GM12878 (cell line): ENCODE measurements around the gene ITPR2. TPM values are rescaled to one million over a fixed set of nuclear protein-coding genes. Genes with fewer than 3 reads are reported as not detected.

ENCODE experiments used
- ATAC-seq: fragments of 200-7000 bp; cut with Tn5 transposase; 3 replicates; pipeline ENCODE4 v1.9.1; 2020; ENCODE audit warnings: mild to moderate bottlenecking, moderate library complexity
- BruUV-seq: library from RNA; stranded (reverse); fragments of 400-500 nt; replicated peaks from 2 replicates; lab custom pipeline; 2021; lab: Mats Ljungman, UMichigan
- CTCF ChIA-PET: fragments of 300-600 bp; sonication (Branson Sonifier 250); formaldehyde crosslinking; extraction: SDS; loops from one replicate; lab custom pipeline; 2021; ENCODE audit warnings: inconsistent platforms; lab: Yijun Ruan, JAX
- POLR2A ChIA-PET: fragments of 350-600 bp; formaldehyde crosslinking; extraction: SDS; loops from one replicate; lab custom pipeline; 2021; ENCODE audit warnings: inconsistent platforms; lab: Charles Lee
- RAD21 ChIA-PET: fragments of 300-600 bp; sonication (Branson Sonifier 250); formaldehyde crosslinking; loops from one replicate; lab custom pipeline; 2023; ENCODE audit warnings: antibody characterized with exemption; ENCODE audit not compliant: unreplicated experiment; lab: Charles Lee
- SMC1A ChIA-PET: fragments of 300-600 bp; sonication (Branson Sonifier 250); formaldehyde crosslinking; loops from one replicate; lab custom pipeline; 2023; ENCODE audit not compliant: unreplicated experiment, uncharacterized antibody; lab: Charles Lee
- DNase-seq: peaks from one replicate; pipeline ENCODE4 v3.0.0-alpha.2; 2011; ENCODE audit warnings: low read depth, low spot score
- FAIRE-seq: peaks from 3 replicates; lab custom pipeline; 2011; peaks lifted over from hg19 to GRCh38; lab: Jason Lieb, UNC
- H2AFZ ChIP-seq: 2 replicates; pipeline ENCODE4 v1.6.0; 2011; ENCODE audit warnings: low read depth, low read length, control low read depth; ENCODE audit not compliant: control insufficient read depth
- H3K27ac ChIP-seq: 2 replicates; pipeline ENCODE4 v1.5.1; 2011; ENCODE audit warnings: control low read depth; ENCODE audit not compliant: control insufficient read depth, insufficient read depth
- H3K27me3 ChIP-seq, 2 experiments: replicated peaks in 1 of 2; 2 replicates each; pipeline versions ENCODE4 v1.6.0 to v1.6.1; 2011; ENCODE audit warnings: low read length in 1 of 2; ENCODE audit not compliant: control insufficient read depth in 2 of 2, insufficient read depth in 2 of 2
- H3K36me3 ChIP-seq, 2 experiments: 2 replicates each; pipeline ENCODE4 v1.5.1; 2011; ENCODE audit warnings: low read length in 1 of 2; ENCODE audit not compliant: control insufficient read depth in 2 of 2, insufficient read depth in 2 of 2
- H3K4me1 ChIP-seq: 2 replicates; pipeline ENCODE4 v1.6.1; 2011; ENCODE audit warnings: mild to moderate bottlenecking, low read length, moderate library complexity, mixed read lengths; ENCODE audit not compliant: control insufficient read depth, insufficient read depth
- H3K4me2 ChIP-seq: 2 replicates; pipeline ENCODE4 v1.6.0; 2011; ENCODE audit warnings: control low read depth; ENCODE audit not compliant: control insufficient read depth, insufficient read depth
- H3K4me3 ChIP-seq: fragments of 200-600 bp; sonication (generic); 2 replicates; pipeline ENCODE4 v1.5.1; 2016
- H3K79me2 ChIP-seq: 2 replicates; pipeline ENCODE4 v1.6.0; 2011; ENCODE audit warnings: low read length; ENCODE audit not compliant: control insufficient read depth, insufficient read depth
- H3K9ac ChIP-seq: 2 replicates; pipeline ENCODE4 v1.8.0; 2011; ENCODE audit warnings: low read length, control low read depth, mixed read lengths; ENCODE audit not compliant: control insufficient read depth, insufficient read depth
- H3K9me3 ChIP-seq: replicated peaks from 3 replicates; pipeline ENCODE4 v1.5.1; 2011; ENCODE audit warnings: mild to moderate bottlenecking, low read length; ENCODE audit not compliant: control insufficient read depth, insufficient read depth
- H4K20me1 ChIP-seq: 2 replicates; pipeline ENCODE4 v1.6.0; 2011; ENCODE audit not compliant: control insufficient read depth, insufficient read depth
- CREM ChIP-seq: IDR thresholded peaks from 2 replicates; pipeline ENCODE4 v1.6.1; 2014; ENCODE audit warnings: antibody characterized with exemption, low read depth
- ETV6 ChIP-seq, 2 experiments: fragments of 450-650 bp in 1 of 2; IDR thresholded peaks in 1 of 2; conservative IDR thresholded peaks in 1 of 2; 2 replicates each; pipeline ENCODE4 v1.6.1; 2014; ENCODE audit warnings: antibody characterized with exemption in 1 of 2, borderline replicate concordance in 1 of 2, low read depth in 1 of 2, mild to moderate bottlenecking in 1 of 2, moderate library complexity in 1 of 2
- JUNB ChIP-seq: IDR thresholded peaks from 2 replicates; pipeline ENCODE4 v1.6.1; 2016; ENCODE audit warnings: antibody characterized with exemption, mild to moderate bottlenecking
- NR2C2 ChIP-seq: IDR thresholded peaks from 2 replicates; pipeline ENCODE4 v1.6.1; 2011; ENCODE audit warnings: borderline replicate concordance, low read depth; ENCODE audit not compliant: control insufficient read depth, insufficient read length
- SPI1 ChIP-seq: IDR thresholded peaks from 2 replicates; pipeline ENCODE4 v1.6.1; 2011; ENCODE audit warnings: low read depth, mild to moderate bottlenecking, low read length, moderate library complexity, borderline replicate concordance; ENCODE audit not compliant: insufficient read depth
- ZBED1 ChIP-seq: IDR thresholded peaks from 2 replicates; pipeline ENCODE4 v1.6.1; 2016; ENCODE audit warnings: borderline replicate concordance
- WGBS: methylation state at CpG from one replicate; pipeline ENCODE4 v1.1.6; 2016; ENCODE audit warnings: low lambda C conversion rate; ENCODE audit not compliant: insufficient replicate concordance, insufficient coverage; ENCODE audit errors: missing lambda C conversion rate; 5-methylcytosine and 5-hydroxymethylcytosine counted together
- in situ Hi-C: fragments of 300-500 bp; cut with MboI; formaldehyde crosslinking; loops from 9 replicates; pipeline ENCODE4 v1.14.3; 2018; ENCODE audit warnings: mixed read lengths
- intact Hi-C: fragments of 100-400 bp; cut with micrococcal nuclease; formaldehyde crosslinking; loops from one replicate; pipeline ENCODE4 v1.14.2; 2022; ENCODE audit not compliant: unreplicated experiment
- polyA plus RNA-seq, 11 experiments: library from polyadenylated mRNA; depleted of rRNA in 4 of 11; unstranded in 6 of 11; stranded (reverse) in 5 of 11; fragments of >200 nt; fragmentation: Nextera tagmentation in 4 of 11; fragmentation: Illumina TruSeq in 1 of 11; extraction: Ambion mirVana in 4 of 11; extraction: Trizol in 1 of 11; gene quantifications; 1 replicate in 1 of 11; 2 replicates in 10 of 11; pipeline versions ENCODE4 v1.2.1 to v1.2.3, GENCODE V29; 2011 to 2016; ENCODE audit warnings: inconsistent platforms in 2 of 11, missing spikeins in 2 of 11, low read depth in 1 of 11
- total RNA-seq, 4 experiments: library from RNA; depleted of rRNA in 3 of 4; stranded (reverse); fragments of >200 nt in 3 of 4; fragmentation: Illumina TruSeq in 1 of 4; extraction: Trizol in 1 of 4; gene quantifications; 2 replicates each; pipeline versions ENCODE4 v1.2.1 to v1.2.3, GENCODE V29; 2013 to 2021
- TF ChIP-seq, protein P1 (sequence below): IDR thresholded peaks from 2 replicates; pipeline ENCODE4 v1.6.1; 2011; ENCODE audit warnings: borderline replicate concordance, low read depth, mild to moderate bottlenecking, moderate library complexity, mixed read lengths, low read length; ENCODE audit not compliant: insufficient read depth; ENCODE audit errors: extremely low read length
- TF ChIP-seq, protein P2 (sequence below): fragments of 150-350 bp; IDR thresholded peaks from 2 replicates; pipeline ENCODE4 v1.6.1; 2014; ENCODE audit warnings: mild to moderate bottlenecking, low read depth, low read length

ITPR2 gene
- total and polyA plus RNA-seq, 10 of the 15 experiments (the other 5 are each of a cell fraction or from before 2014, with no cell fraction given): 7.5 to 76.2 (median 47.1) TPM

DNA sequence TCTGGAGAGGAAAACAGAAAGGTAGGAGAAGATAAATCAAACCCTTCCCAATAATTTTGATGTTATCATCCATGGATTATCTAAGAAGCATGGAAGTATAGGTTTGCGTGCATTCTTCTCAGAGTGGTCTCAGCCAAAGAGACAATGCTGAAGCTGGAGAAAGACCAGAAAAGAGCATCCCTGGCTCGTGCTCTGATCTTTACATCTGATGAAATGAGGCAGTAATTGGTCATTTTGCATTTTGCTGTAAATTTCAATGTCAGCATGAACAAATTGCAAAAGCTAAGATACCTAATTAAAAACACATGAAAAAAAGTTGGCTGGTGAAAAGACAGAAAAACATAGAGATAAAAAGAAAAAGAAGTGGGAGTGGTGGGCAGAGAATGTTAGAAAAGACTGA lies 252.4 kb downstream of the ITPR2 start (continued):
- TF ChIP-seq, protein P1, sequence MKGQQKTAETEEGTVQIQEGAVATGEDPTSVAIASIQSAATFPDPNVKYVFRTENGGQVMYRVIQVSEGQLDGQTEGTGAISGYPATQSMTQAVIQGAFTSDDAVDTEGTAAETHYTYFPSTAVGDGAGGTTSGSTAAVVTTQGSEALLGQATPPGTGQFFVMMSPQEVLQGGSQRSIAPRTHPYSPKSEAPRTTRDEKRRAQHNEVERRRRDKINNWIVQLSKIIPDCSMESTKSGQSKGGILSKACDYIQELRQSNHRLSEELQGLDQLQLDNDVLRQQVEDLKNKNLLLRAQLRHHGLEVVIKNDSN: no peak
- TF ChIP-seq NR2C2 (no peak), JUNB (no peak), CREM (no peak)

DNA sequence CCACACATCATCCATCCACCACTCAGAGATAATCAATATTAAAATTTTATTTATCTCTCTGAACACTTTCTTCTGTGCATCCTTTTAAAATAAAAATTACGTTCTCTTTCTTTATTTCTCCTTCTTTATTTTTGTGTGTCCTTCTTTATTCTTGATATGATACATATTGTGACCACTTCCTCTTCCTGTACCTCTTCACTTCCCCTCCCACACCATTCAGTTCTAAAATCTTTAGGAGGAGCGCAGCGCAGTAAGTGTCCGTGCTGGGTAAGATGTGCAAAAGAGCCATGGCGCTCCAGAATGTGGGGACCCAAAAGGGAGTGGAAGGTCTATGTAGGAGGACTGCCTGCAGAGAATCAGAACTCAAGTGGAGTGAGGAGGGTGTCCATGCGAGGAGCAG lies 256.7 kb downstream of the ITPR2 start:
- ChIA-PET POLR2A (no interaction called here), SMC1A (no interaction called here), RAD21 (no interaction called here)
- Histone ChIP-seq H3K79me2 (no peaks in the 10 kb centered on the region), H3K4me2 (no peak overlapping the region), H2AFZ (no peak overlapping the region), H3K27me3 (no peaks in the 10 kb centered on the region), H3K9ac (no peak overlapping the region), H3K9me3 (no peaks in the 10 kb centered on the region)
- FAIRE-seq (no peak), DNase-seq (no peak)
- in situ Hi-C loops: no loop called here
- TF ChIP-seq JUNB (0 out of 2 replicates have a peak, but pooled peaks have one; percentile 7), ETV6 (conservative IDR thresholded peaks at IDR 0.05 in 1 of 2, IDR thresholded peaks at IDR 0.05 in 1 of 2; ENCODE audit: borderline replicate concordance in 1 of 2, low read depth in 1 of 2) (peak in 1 of 2 experiments; percentile 38; a peak in 1 of 4 replicates), SPI1 (peak; percentile 58), ZBED1 (no peak)
- TF ChIP-seq, protein P2, sequence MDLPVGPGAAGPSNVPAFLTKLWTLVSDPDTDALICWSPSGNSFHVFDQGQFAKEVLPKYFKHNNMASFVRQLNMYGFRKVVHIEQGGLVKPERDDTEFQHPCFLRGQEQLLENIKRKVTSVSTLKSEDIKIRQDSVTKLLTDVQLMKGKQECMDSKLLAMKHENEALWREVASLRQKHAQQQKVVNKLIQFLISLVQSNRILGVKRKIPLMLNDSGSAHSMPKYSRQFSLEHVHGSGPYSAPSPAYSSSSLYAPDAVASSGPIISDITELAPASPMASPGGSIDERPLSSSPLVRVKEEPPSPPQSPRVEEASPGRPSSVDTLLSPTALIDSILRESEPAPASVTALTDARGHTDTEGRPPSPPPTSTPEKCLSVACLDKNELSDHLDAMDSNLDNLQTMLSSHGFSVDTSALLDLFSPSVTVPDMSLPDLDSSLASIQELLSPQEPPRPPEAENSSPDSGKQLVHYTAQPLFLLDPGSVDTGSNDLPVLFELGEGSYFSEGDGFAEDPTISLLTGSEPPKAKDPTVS: no peak
- TF ChIP-seq, all 136 proteins: peak for 3
- 65% methylated on average over 6 of the region's 6 CpGs for WGBS
- H3K4me3 ChIP-seq: no peak overlapping the region
- intact Hi-C loops: no loop called here
- no TSS peak for BruUV-seq
- H3K27ac ChIP-seq: no peak overlapping the region
- no peaks in the 10 kb centered on the region for H4K20me1 ChIP-seq
- CTCF ChIA-PET: no interaction called here
- peaks cover 3 to 25% of the 10 kb centered on the region in 2 experiments for H3K36me3 ChIP-seq
- peaks cover 11% of the 10 kb centered on the region for H3K4me1 ChIP-seq
- no peak for ATAC-seq
